ENCODE data around the gene SERPINB12.
A peak's percentile ranks its signal among the peaks of the same experiment; 100 is the strongest.

SERPINB12 gene

GRCh38 chr18:63551769-63552168 is 9.6 kb downstream of the SERPINB12 start:
- no peak for DNase-seq (ENCODE audit: low spot score)

GRCh38 chr18:63552581-63552980 is 10.4 kb downstream of the SERPINB12 start:
- DNase-seq (ENCODE audit: low spot score): no peak

GRCh38 chr18:63553081-63553480 is 10.9 kb downstream of the SERPINB12 start:
- no peak for DNase-seq (ENCODE audit: low spot score)

GRCh38 chr18:63559567-63560491 is 17.7 kb downstream of the SERPINB12 start:
- no peak for DNase-seq (ENCODE audit: low spot score)

- no peak for DNase-seq (ENCODE audit: low spot score)
These were observed 20.1 kb downstream of the SERPINB12 start for GRCh38 chr18:63562284-63562683.

GRCh38 chr18:63564021-63564420 is 21.9 kb downstream of the SERPINB12 start:
- DNase-seq (ENCODE audit: low spot score): no peak

- no peak for DNase-seq (ENCODE audit: low spot score)
These were observed 22.4 kb downstream of the SERPINB12 start for GRCh38 chr18:63564561-63564960.

GRCh38 chr18:63567276-63567675 is 25.1 kb downstream of the SERPINB12 start:
- DNase-seq (ENCODE audit: low spot score): no peak

- no peak for DNase-seq (ENCODE audit: low spot score)
These were observed 25.7 kb downstream of the SERPINB12 start for GRCh38 chr18:63567825-63568224.

GRCh38 chr18:63570721-63571120 is 28.6 kb downstream of the SERPINB12 start:
- no peak for DNase-seq (ENCODE audit: low spot score)

GRCh38 chr18:63575681-63576080 is 33.5 kb downstream of the SERPINB12 start:
- no peak for DNase-seq (ENCODE audit: low spot score)

GRCh38 chr18:63578357-63578958 is 36.3 kb downstream of the SERPINB12 start:
- DNase-seq (ENCODE audit: low spot score): peak; percentile 9

- DNase-seq (ENCODE audit: low spot score): no peak
These were observed 37.4 kb downstream of the SERPINB12 start for GRCh38 chr18:63579616-63580015.

GRCh38 chr18:63585988-63586387 is 43.8 kb downstream of the SERPINB12 start:
- no peak for DNase-seq (ENCODE audit: low spot score)

GRCh38 chr18:63586431-63586830 is 44.3 kb downstream of the SERPINB12 start:
- no peak for DNase-seq (ENCODE audit: low spot score)

GRCh38 chr18:63586966-63587365 is 44.8 kb downstream of the SERPINB12 start, which contains the start of gene SERPINB13:
TSS of gene SERPINB13 (plus strand) at chr18:63587343. CDS start at chr18:63588668, 1,325 bp downstream.
- DNase-seq (ENCODE audit: low spot score): no peak

GRCh38 chr18:63588909-63589308 is 46.7 kb downstream of the SERPINB12 start:
- no peak for DNase-seq (ENCODE audit: low spot score)

- DNase-seq (ENCODE audit: low spot score): no peak
These were observed 48.2 kb downstream of the SERPINB12 start for GRCh38 chr18:63590373-63590772.

- DNase-seq (ENCODE audit: low spot score): no peak
These were observed 49.0 kb downstream of the SERPINB12 start for GRCh38 chr18:63590966-63591695.

- DNase-seq (ENCODE audit: low spot score): no peak
These were observed 49.6 kb downstream of the SERPINB12 start for GRCh38 chr18:63591725-63592124.

GRCh38 chr18:63592471-63592870 is 50.3 kb downstream of the SERPINB12 start:
- DNase-seq (ENCODE audit: low spot score): no peak

- no peak for DNase-seq (ENCODE audit: low spot score)
These were observed 54.8 kb downstream of the SERPINB12 start for GRCh38 chr18:63596964-63597363.

GRCh38 chr18:63603355-63603754 is 61.2 kb downstream of the SERPINB12 start:
- DNase-seq (ENCODE audit: low spot score): no peak
